Hematopoietic multipotent progenitor cell (in vitro differentiated cells): ENCODE data around the gene CD47. TPM values are rescaled to one million over a fixed set of nuclear protein-coding genes. Genes with fewer than 3 reads are reported as not detected.

Experiments used
- DNase-seq, 3 donors: peaks; one replicate each; pipeline ENCODE4 v3.0.0-alpha.2; 2011 to 2015; ENCODE audit warnings: low read depth in 2 of 3, low spot score in 2 of 3
- total RNA-seq: library from RNA; depleted of rRNA; stranded (reverse); fragments of >200 nt; gene quantifications from one replicate; pipeline ENCODE4 v1.2.3, GENCODE V29; 2012

The CD47 gene
- total RNA-seq, 1 donor = 79.4 TPM

DNA sequence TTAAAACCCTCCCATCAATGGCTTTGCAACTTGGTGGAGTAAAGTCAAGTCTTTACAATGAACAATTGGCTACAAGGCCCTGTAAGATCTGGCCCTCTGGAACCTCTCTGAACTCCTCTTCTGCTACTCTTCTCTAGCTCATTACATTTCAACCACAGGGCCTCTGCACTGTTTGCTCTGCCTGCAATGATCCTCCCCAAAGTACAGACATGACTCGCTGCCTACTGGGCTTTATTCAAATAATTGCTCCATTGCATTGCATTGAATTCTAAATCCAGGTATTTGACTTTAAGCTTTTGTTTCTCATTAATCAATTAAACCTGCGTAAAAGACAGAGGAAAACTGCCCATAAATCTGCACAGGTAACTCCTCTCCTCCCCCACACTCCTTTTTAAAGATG is 96.7 kb downstream of the CD47 start:
- DNase-seq = no peak

DNA sequence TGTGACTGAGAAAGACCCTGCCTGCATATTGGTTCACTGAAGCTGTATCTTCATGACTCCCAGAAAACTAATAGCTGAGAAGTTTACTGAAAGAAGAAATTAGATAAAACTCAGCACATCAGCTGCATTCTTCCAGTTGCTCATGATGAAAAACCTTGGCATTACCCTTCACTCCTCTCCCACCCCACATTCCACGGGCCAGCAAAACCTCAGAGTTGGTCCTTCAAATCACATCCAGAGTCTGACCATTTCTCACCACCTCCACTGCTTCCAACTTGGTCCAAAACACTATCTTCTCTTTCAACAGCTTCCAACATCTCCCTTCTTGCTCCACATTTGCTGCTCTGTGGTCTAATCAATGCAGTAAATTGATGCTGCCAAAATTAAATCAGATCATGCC is 97.1 kb downstream of the CD47 start:
- no peak for DNase-seq

Other genes starting within 250 kb of the CD47 start
- 36.6 TPM for gene IFT57, start 131.4 kb upstream of the CD47 start, total RNA-seq
- not detected for gene HHLA2, start 205.5 kb upstream of the CD47 start, total RNA-seq